Fibroblast of lung (primary cell): ENCODE results near the gene TMEM151B. TPM values are rescaled to one million over a fixed set of nuclear protein-coding genes. Genes with fewer than 3 reads are reported as not detected.

ENCODE experiments used
- DNase-seq, 2 donors: peaks; one replicate each; pipeline versions ENCODE4 v3.0.0 to v3.0.0-alpha.2; 2010; ENCODE audit warnings: low read depth in 2 of 2
- H2AFZ ChIP-seq: 2 replicates; pipeline ENCODE4 v1.5.1; 2012; ENCODE audit warnings: low read length, control low read depth, inconsistent platforms
- H3K27ac ChIP-seq: 2 replicates; pipeline ENCODE4 v1.5.1; 2011; ENCODE audit warnings: low read length, control low read depth; ENCODE audit not compliant: insufficient read depth
- H3K27me3 ChIP-seq: 2 replicates; pipeline ENCODE4 v1.5.1; 2011; ENCODE audit warnings: mild to moderate bottlenecking, low read length; ENCODE audit not compliant: control insufficient read depth, insufficient read depth
- H3K36me3 ChIP-seq: 2 replicates; pipeline ENCODE4 v1.5.1; 2011; ENCODE audit warnings: low read length; ENCODE audit not compliant: control insufficient read depth, insufficient read depth
- H3K4me1 ChIP-seq: 2 replicates; pipeline ENCODE4 v1.5.1; 2011; ENCODE audit warnings: low read length; ENCODE audit not compliant: control insufficient read depth, insufficient read depth; ENCODE audit errors: extremely low read depth
- H3K4me2 ChIP-seq: 2 replicates; pipeline ENCODE4 v1.5.1; 2011; ENCODE audit warnings: low read length, control low read depth; ENCODE audit not compliant: insufficient read depth; ENCODE audit errors: extremely low read depth
- H3K4me3 ChIP-seq, 4 experiments: fragments of 200-600 bp in 1 of 4; sonication (generic) in 1 of 4; replicated peaks in 1 of 4; 2 replicates each; pipeline ENCODE4 v1.5.1; 2011 to 2016; ENCODE audit warnings: low read length in 4 of 4, low read depth in 3 of 4, mild to moderate bottlenecking in 3 of 4, control low read depth in 2 of 4, inconsistent platforms in 1 of 4, mixed read lengths in 1 of 4; ENCODE audit not compliant: insufficient read depth in 1 of 4; ENCODE audit errors: control extremely low read depth in 1 of 4
- H3K79me2 ChIP-seq: 2 replicates; pipeline ENCODE4 v1.5.1; 2012; ENCODE audit warnings: mild to moderate bottlenecking, low read length, inconsistent platforms; ENCODE audit not compliant: control insufficient read depth, insufficient read depth
- H3K9ac ChIP-seq: 2 replicates; pipeline ENCODE4 v1.5.1; 2011; ENCODE audit warnings: mild to moderate bottlenecking, low read length, control low read depth; ENCODE audit not compliant: insufficient read depth
- H3K9me3 ChIP-seq: 2 replicates; pipeline ENCODE4 v1.5.1; 2012; ENCODE audit warnings: low read depth, low read length; ENCODE audit not compliant: control insufficient read depth, insufficient read depth
- H4K20me1 ChIP-seq: 2 replicates; pipeline ENCODE4 v1.5.1; 2011; ENCODE audit warnings: low read length; ENCODE audit not compliant: control insufficient read depth, insufficient read depth; ENCODE audit errors: extremely low read depth
- EZH2 ChIP-seq: IDR thresholded peaks from 2 replicates; pipeline ENCODE4 v1.5.1; 2012; ENCODE audit warnings: low read length, control low read depth, mild to moderate bottlenecking; ENCODE audit errors: missing control alignments
- polyA plus RNA-seq, 2 donors: library from polyadenylated mRNA; depleted of rRNA in 1 of 2; stranded (reverse) in 1 of 2; unstranded in 1 of 2; fragments of >200 nt; gene quantifications; 2 replicates each; pipeline ENCODE4 v1.2.1, GENCODE V29; 2011 to 2012; ENCODE audit warnings: missing spikeins in 1 of 2
- total RNA-seq: library from RNA; depleted of rRNA; stranded (reverse); fragments of >200 nt; gene quantifications from 2 replicates; pipeline ENCODE4 v1.2.1, GENCODE V29; 2014
- TF ChIP-seq, protein P1 (sequence below), 2 donors: IDR thresholded peaks in 1 of 2; conservative IDR thresholded peaks in 1 of 2; 1 replicate in 1 of 2; 2 replicates in 1 of 2; pipeline ENCODE4 v1.5.1; 2011 to 2012; ENCODE audit warnings: low read length in 2 of 2, control low read depth in 1 of 2, inconsistent platforms in 1 of 2, low read depth in 1 of 2, mild to moderate bottlenecking in 1 of 2

TMEM151B gene
- total and polyA plus RNA-seq, 2 donors (not counting 1 experiment from before 2014, with no cell fraction given): under 0.01 TPM; not detected in 1

DNA sequence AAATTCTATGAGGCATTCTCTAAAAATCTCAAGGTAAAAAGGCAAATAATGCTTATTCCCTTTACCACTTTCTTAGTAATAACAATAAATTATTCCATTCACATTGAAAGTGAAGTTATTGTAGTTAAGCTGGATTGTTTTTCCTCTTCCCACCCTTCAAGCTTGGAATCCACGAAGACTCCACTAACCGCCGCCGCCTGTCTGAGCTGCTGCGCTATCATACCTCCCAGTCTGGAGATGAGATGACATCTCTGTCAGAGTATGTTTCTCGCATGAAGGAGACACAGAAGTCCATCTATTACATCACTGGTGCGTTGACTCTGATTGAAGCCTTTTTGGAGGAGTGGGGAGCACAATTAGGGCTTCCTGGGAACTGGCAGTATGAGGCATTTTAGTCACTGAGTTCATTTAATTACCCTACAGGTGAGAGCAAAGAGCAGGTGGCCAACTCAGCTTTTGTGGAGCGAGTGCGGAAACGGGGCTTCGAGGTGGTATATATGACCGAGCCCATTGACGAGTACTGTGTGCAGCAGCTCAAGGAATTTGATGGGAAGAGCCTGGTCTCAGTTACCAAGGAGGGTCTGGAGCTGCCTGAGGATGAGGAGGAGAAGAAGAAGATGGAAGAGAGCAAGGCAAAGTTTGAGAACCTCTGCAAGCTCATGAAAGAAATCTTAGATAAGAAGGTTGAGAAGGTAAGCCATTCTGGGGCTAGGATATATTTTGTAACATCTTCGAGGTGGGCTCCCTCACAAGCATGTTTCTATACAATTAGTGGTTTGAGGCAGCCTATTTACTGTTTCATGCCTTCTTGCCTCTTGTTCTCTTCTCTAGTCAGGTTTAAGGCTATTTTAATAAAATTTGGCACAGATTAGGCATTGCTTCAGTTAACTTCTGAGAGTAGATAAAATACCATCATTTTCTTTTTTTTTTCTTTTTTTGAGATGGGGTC is 18.4 kb upstream of the TMEM151B start:
- DNase-seq: no peak
- TF ChIP-seq EZH2: no peak
- TF ChIP-seq, protein P1, sequence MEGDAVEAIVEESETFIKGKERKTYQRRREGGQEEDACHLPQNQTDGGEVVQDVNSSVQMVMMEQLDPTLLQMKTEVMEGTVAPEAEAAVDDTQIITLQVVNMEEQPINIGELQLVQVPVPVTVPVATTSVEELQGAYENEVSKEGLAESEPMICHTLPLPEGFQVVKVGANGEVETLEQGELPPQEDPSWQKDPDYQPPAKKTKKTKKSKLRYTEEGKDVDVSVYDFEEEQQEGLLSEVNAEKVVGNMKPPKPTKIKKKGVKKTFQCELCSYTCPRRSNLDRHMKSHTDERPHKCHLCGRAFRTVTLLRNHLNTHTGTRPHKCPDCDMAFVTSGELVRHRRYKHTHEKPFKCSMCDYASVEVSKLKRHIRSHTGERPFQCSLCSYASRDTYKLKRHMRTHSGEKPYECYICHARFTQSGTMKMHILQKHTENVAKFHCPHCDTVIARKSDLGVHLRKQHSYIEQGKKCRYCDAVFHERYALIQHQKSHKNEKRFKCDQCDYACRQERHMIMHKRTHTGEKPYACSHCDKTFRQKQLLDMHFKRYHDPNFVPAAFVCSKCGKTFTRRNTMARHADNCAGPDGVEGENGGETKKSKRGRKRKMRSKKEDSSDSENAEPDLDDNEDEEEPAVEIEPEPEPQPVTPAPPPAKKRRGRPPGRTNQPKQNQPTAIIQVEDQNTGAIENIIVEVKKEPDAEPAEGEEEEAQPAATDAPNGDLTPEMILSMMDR (conservative IDR thresholded peaks at IDR 0.05 in 1 of 2, IDR thresholded peaks at IDR 0.05 in 1 of 2; ENCODE audit: low read depth in 1 of 2, low read length in 2 of 2): no peak
- Histone ChIP-seq H3K27me3 (no peaks in the 10 kb centered on the region), H3K36me3 (peaks cover 36% of the 10 kb centered on the region), H3K4me3 (no peak overlapping the region), H3K9ac (no peak overlapping the region), H3K4me1 (peaks cover 6% of the 10 kb centered on the region), H4K20me1 (peaks cover 8% of the 10 kb centered on the region), H3K27ac (no peak overlapping the region), H3K9me3 (no peaks in the 10 kb centered on the region), H3K4me2 (no peak overlapping the region), H2AFZ (no peak overlapping the region), H3K79me2 (peaks cover 76% of the 10 kb centered on the region)

DNA sequence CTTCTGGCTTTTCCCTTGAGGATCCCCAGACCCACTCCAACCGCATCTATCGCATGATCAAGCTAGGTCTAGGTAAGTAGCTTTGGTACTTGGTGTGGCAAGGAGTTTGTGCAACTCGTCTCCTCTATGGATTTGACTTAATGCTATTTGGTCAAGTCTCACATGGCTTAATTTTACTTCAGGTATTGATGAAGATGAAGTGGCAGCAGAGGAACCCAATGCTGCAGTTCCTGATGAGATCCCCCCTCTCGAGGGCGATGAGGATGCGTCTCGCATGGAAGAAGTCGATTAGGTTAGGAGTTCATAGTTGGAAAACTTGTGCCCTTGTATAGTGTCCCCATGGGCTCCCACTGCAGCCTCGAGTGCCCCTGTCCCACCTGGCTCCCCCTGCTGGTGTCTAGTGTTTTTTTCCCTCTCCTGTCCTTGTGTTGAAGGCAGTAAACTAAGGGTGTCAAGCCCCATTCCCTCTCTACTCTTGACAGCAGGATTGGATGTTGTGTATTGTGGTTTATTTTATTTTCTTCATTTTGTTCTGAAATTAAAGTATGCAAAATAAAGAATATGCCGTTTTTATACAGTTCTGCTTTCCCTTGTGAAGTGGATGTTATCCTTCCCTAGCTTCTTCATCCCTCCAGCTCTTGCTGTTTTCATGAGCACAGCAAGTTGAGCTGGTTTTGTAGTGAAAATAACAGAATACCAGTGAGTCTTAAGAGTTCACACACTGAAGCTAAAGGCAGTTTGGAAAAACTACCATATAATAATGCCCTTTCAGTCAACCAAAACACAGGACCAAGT is 16.7 kb upstream of the TMEM151B start:
- Histone ChIP-seq H3K27me3 (no peaks in the 10 kb centered on the region), H3K4me1 (peaks cover 8% of the 10 kb centered on the region), H3K9ac (no peak overlapping the region), H2AFZ (no peak overlapping the region), H3K9me3 (no peaks in the 10 kb centered on the region), H4K20me1 (peaks cover 8% of the 10 kb centered on the region), H3K79me2 (peaks cover 62% of the 10 kb centered on the region), H3K4me2 (no peak overlapping the region), H3K36me3 (peaks cover 36% of the 10 kb centered on the region), H3K4me3 (no peak overlapping the region), H3K27ac (no peak overlapping the region)
- TF ChIP-seq, protein P1 (conservative IDR thresholded peaks at IDR 0.05 in 1 of 2, IDR thresholded peaks at IDR 0.05 in 1 of 2; ENCODE audit: low read depth in 1 of 2, low read length in 2 of 2): peak; percentile 43 to 56
- no peak for TF ChIP-seq EZH2
- DNase-seq: no peak
